Lung (tissue), 12 donors: ENCODE data around the gene ENKD1. TPM values are rescaled to one million over a fixed set of nuclear protein-coding genes. Genes with fewer than 3 reads are reported as not detected.

ENCODE experiments used
- ATAC-seq: fragments of 200-7000 bp; cut with Tn5 transposase; one replicate; pipeline ENCODE4 v1.9.1; 2020; ENCODE audit warnings: moderate number of reproducible peaks; ENCODE audit not compliant: insufficient read depth, low FRiP score
- DNase-seq, 3 donors: peaks; one replicate each; pipeline ENCODE4 v3.0.0-alpha.2; 2013 to 2017
- H3K27ac ChIP-seq, 2 donors: one replicate each; pipeline ENCODE4 v1.5.1; 2013; ENCODE audit warnings: mild to moderate bottlenecking in 2 of 2, moderate library complexity in 2 of 2, control low read depth in 1 of 2, inconsistent platforms in 1 of 2, low read depth in 1 of 2, low read length in 1 of 2
- H3K27me3 ChIP-seq, 3 donors: one replicate each; pipeline ENCODE4 v1.5.1; 2013; ENCODE audit warnings: low read length in 2 of 3; ENCODE audit not compliant: control insufficient read depth in 3 of 3, insufficient read depth in 3 of 3
- H3K36me3 ChIP-seq, 4 donors: one replicate each; pipeline ENCODE4 v1.5.1; 2013; ENCODE audit warnings: low read length in 4 of 4, mild to moderate bottlenecking in 1 of 4, moderate library complexity in 1 of 4; ENCODE audit not compliant: control insufficient read depth in 4 of 4, insufficient read depth in 4 of 4
- H3K4me1 ChIP-seq, 5 donors: one replicate each; pipeline ENCODE4 v1.5.1; 2013; ENCODE audit warnings: low read length in 5 of 5, mild to moderate bottlenecking in 2 of 5, moderate library complexity in 1 of 5; ENCODE audit not compliant: control insufficient read depth in 5 of 5, insufficient read depth in 5 of 5
- H3K4me3 ChIP-seq: one replicate; pipeline ENCODE4 v1.5.1; 2013; ENCODE audit warnings: mild to moderate bottlenecking, control low read depth, moderate library complexity
- H3K9ac ChIP-seq, 2 donors: one replicate each; pipeline ENCODE4 v1.5.1; 2013; ENCODE audit warnings: low read length in 2 of 2, control low read depth in 1 of 2; ENCODE audit not compliant: insufficient read depth in 1 of 2
- H3K9me3 ChIP-seq, 4 donors: one replicate each; pipeline ENCODE4 v1.5.1; 2013; ENCODE audit warnings: low read length in 3 of 4, mild to moderate bottlenecking in 1 of 4, moderate library complexity in 1 of 4; ENCODE audit not compliant: control insufficient read depth in 4 of 4, insufficient read depth in 3 of 4
- WGBS, 2 donors: extraction: QIAGEN DNeasy Blood & Tissue Kit; methylation state at CpG; one replicate each; pipeline ENCODE4 v1.1.7; 2013; 5-methylcytosine and 5-hydroxymethylcytosine counted together
- polyA plus RNA-seq, 2 donors: library from polyadenylated mRNA; stranded (reverse); fragments of 200-250 nt; gene quantifications; one replicate each; pipeline ENCODE4 v1.2.1, GENCODE V29; 2013
- total RNA-seq, 2 donors: library from RNA; depleted of rRNA in 1 of 2; stranded (reverse); fragments of >200 nt in 1 of 2; gene quantifications; one replicate each; pipeline ENCODE4 v1.2.1, GENCODE V29; 2014 to 2021
- TF ChIP-seq, protein P1 (sequence below): IDR thresholded peaks from 2 replicates; pipeline ENCODE4 v1.5.1; 2012; ENCODE audit warnings: mild to moderate bottlenecking; ENCODE audit errors: control extremely low read depth, extremely low read depth
- donor health status: control.
- donor health status: control.
- donor health status: Bipolar disorder and iron deficiency.
- donor health status: healthy.
- donor health status: DM: yes; HTN: yes; CAD: no.

ENKD1 gene
- total and polyA plus RNA-seq, 4 donors = 24.4 to 35.9 (median 31.1) TPM

DNA sequence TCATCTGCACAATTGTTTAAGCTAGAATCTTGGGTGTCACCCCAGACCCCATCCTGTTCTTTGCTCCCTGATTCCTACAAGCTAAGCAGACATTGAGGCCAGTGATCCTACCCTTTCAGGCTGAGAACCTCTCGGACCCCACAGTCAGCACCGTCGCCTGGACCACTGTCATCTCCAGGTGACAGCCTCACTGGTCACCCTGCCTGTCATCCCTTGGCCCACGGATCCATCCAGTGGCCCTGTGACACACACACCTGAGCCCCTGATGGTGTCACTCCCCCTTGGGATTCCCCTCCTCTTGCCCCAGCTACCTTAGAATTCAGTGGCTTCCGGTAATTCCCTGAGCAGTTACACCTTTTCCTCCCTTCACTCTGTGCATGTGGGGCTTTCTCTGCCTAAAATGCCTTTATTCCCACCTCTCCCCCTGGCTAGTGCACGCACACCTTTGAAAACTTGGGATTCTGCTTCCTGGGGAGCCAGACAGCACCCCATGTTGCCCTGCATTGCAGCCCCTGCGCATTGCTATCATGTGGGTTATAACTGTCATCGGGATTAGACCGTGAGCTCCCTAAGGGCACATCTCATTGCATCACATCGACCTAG is 3.0 kb upstream of the ENKD1 start:
- H3K4me1 ChIP-seq = peaks cover 0 to 41% (median 19%) of the 10 kb centered on the region in 5 donors
- DNase-seq (no peak), ATAC-seq (no peak)
- no peak overlapping the region for H3K27ac ChIP-seq
- no peaks in the 10 kb centered on the region for H3K36me3 ChIP-seq
- no peak overlapping the region for H3K9ac ChIP-seq
- TF ChIP-seq, protein P1, sequence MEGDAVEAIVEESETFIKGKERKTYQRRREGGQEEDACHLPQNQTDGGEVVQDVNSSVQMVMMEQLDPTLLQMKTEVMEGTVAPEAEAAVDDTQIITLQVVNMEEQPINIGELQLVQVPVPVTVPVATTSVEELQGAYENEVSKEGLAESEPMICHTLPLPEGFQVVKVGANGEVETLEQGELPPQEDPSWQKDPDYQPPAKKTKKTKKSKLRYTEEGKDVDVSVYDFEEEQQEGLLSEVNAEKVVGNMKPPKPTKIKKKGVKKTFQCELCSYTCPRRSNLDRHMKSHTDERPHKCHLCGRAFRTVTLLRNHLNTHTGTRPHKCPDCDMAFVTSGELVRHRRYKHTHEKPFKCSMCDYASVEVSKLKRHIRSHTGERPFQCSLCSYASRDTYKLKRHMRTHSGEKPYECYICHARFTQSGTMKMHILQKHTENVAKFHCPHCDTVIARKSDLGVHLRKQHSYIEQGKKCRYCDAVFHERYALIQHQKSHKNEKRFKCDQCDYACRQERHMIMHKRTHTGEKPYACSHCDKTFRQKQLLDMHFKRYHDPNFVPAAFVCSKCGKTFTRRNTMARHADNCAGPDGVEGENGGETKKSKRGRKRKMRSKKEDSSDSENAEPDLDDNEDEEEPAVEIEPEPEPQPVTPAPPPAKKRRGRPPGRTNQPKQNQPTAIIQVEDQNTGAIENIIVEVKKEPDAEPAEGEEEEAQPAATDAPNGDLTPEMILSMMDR = no peak
- no peaks in the 10 kb centered on the region for H3K27me3 ChIP-seq
- H3K9me3 ChIP-seq = no peaks in the 10 kb centered on the region
- H3K4me3 ChIP-seq = no peak overlapping the region
- 92 to 94% methylated on average over 10 of the region's 10 CpGs for WGBS, 2 donors

DNA sequence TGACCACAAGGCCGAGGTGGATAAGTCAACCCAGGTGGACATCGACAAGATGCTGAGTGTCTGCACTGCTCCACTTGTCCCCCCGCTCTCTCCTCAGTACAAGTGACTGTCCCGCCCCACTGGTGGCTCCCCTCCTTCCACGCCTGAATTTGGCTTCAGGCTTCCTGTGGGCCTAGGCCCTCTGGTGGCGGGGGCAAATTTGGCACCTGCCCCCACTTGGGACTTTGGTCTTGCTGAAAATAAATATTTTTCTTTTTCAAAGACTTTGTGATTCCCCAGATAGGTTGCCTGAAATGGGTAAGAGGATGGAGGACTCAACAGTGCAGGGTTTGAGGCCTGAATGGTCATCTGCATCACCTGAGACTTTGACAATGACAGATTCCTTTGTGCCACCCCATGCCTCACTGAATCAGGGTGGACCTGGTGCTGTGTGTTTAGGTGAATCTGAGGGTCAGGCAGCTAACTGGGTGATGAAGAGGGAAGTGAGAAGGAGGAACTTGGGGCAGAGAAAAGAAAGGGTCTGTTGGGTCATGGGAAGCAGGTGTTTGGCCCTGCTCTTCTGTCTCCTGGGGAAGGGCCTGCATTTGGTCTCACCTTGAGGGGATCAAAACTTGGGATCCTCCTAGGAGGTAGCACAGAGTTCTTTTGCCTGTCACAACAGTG is 2.1 kb upstream of the ENKD1 start:
- WGBS, 2 donors = 80 to 87% methylated on average over 6 of the region's 6 CpGs
- DNase-seq = no peak

DNA sequence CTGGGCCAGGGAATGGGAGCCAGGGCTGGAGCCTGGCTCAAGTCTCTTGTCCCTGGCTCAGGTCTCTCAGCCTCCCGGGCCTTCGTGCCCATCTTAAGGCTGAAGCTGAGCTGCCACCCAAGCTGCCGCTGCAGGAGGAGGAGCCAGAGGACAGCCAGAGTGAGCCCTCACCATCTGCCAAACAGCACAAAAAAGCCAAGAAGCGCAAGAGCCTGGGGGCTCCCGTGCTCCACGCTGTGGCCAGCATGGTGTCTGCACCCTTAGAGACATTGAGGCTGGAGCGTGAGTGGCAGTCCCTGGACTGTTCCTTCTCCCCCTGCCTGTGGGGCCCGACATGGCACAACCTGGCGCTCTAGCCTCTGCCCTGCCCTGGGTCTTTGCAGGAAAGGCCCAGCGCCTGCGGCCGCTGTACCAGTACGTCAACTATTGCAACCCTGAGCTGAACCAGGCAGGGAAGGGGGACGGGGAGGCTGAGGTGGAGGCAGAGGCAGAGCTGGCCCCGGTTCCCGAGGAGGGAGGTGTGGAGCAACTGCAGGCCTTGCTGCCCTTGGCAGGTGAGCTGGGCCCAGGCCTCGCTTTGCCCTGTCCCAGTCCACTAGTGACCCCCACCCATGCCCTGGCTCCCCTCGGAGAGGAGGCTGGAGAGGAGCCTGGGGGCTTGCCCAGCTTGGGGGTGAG is 1.4 kb upstream of the ENKD1 start:
- ATAC-seq (peak; percentile 81), DNase-seq (peak; percentile 92 to 95 (median 94))
- 20 to 22% methylated on average over 17 to 18 of the region's 18 CpGs for WGBS, 2 donors
- Histone ChIP-seq H3K27me3 (no peaks in the 10 kb centered on the region), H3K36me3 (peaks cover 0 to 5% (median 2%) of the 10 kb centered on the region in 4 donors), H3K27ac (peak overlapping the region in 1 of 2 donors; percentile 89), H3K9me3 (no peaks in the 10 kb centered on the region), H3K4me3 (no peak overlapping the region), H3K9ac (no peak overlapping the region), H3K4me1 (peaks cover 0 to 25% (median 9%) of the 10 kb centered on the region in 5 donors)
- TF ChIP-seq, protein P1 = peak; percentile 75

More for the DNA sequence above, 2.1 kb upstream of the ENKD1 start:
- Histone ChIP-seq H3K9ac (no peak overlapping the region), H3K27ac (no peak overlapping the region), H3K36me3 (peaks cover 0 to 3% (median under 1%) of the 10 kb centered on the region in 4 donors), H3K4me3 (no peak overlapping the region), H3K9me3 (no peaks in the 10 kb centered on the region), H3K4me1 (peaks cover 0 to 32% (median 12%) of the 10 kb centered on the region in 5 donors), H3K27me3 (no peaks in the 10 kb centered on the region)
- TF ChIP-seq, protein P1 = no peak
- ATAC-seq = no peak
